ENCODE data around the gene USP26. TPM values are rescaled to one million over a fixed set of nuclear protein-coding genes. Genes with fewer than 3 reads are reported as not detected.

Gene USP26
- total RNA-seq, 2 donors from 2014 or later: not detected

DNA sequence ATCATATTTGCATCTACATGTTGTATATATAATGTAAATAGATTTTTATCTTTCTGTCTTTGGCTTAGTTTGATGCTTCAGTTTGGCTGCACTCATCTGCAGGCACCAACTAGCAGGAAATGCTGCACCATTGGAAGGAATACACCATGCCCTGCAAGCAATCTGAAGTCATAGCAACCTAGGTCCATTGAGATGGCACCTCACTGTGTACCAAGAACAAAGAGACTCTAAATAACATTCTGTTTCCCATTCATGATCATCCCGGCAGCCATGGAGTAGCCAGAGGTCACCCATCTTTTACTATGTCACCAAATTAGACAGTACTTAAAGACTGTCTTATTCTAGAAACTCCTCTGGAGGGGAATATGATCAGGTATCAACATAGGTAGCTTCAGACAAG is 97.7 kb downstream of the USP26 start:
- no peaks in the 10 kb centered on the region for H3K36me3 Mint-ChIP-seq (ENCODE audit: low read depth)
- Histone ChIP-seq H3K4me1 (ENCODE audit: control insufficient read depth, insufficient read depth, low read length) (no peaks in the 10 kb centered on the region), H3K9me3 (ENCODE audit: control insufficient read depth, low read length) (no peaks in the 10 kb centered on the region), H3K36me3 (ENCODE audit: control insufficient read depth, insufficient read depth, low read length) (no peaks in the 10 kb centered on the region), H3K27ac (ENCODE audit: low read depth, low read length) (no peak overlapping the region), H3K27me3 (ENCODE audit: control insufficient read depth, insufficient read depth, low read length, poor library complexity, severe bottlenecking) (no peaks in the 10 kb centered on the region), H3K9ac (ENCODE audit: extremely low read depth, low read length, poor library complexity, severe bottlenecking) (no peak overlapping the region), H3K4me3 (ENCODE audit: low read length) (no peak overlapping the region)
- no peaks in the 10 kb centered on the region for H3K27me3 Mint-ChIP-seq (ENCODE audit: insufficient read depth)
- no peak for DNase-seq
- H3K9me3 Mint-ChIP-seq: no peaks in the 10 kb centered on the region
- TF ChIP-seq, protein P1, sequence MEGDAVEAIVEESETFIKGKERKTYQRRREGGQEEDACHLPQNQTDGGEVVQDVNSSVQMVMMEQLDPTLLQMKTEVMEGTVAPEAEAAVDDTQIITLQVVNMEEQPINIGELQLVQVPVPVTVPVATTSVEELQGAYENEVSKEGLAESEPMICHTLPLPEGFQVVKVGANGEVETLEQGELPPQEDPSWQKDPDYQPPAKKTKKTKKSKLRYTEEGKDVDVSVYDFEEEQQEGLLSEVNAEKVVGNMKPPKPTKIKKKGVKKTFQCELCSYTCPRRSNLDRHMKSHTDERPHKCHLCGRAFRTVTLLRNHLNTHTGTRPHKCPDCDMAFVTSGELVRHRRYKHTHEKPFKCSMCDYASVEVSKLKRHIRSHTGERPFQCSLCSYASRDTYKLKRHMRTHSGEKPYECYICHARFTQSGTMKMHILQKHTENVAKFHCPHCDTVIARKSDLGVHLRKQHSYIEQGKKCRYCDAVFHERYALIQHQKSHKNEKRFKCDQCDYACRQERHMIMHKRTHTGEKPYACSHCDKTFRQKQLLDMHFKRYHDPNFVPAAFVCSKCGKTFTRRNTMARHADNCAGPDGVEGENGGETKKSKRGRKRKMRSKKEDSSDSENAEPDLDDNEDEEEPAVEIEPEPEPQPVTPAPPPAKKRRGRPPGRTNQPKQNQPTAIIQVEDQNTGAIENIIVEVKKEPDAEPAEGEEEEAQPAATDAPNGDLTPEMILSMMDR (conservative IDR thresholded peaks at IDR 0.05): no peak
- H3K4me3 Mint-ChIP-seq: no peak overlapping the region
- WGBS, 2 experiments (ENCODE audit: insufficient coverage in 1 of 2, insufficient read length in 1 of 2): 70% methylated on average over 1 of the region's 1 CpG; no CpG with 5 or more reads in 1 of the 2 experiments
- no peak overlapping the region for H3K27ac Mint-ChIP-seq
- H3K4me1 Mint-ChIP-seq: peaks cover 11% of the 10 kb centered on the region

- Histone ChIP-seq H3K4me1 (ENCODE audit: control insufficient read depth, insufficient read depth, low read length) (no peaks in the 10 kb centered on the region), H3K9me3 (ENCODE audit: control insufficient read depth, low read length) (no peaks in the 10 kb centered on the region), H3K36me3 (ENCODE audit: control insufficient read depth, insufficient read depth, low read length) (no peaks in the 10 kb centered on the region), H3K27ac (ENCODE audit: low read depth, low read length) (no peak overlapping the region), H3K27me3 (ENCODE audit: control insufficient read depth, insufficient read depth, low read length, poor library complexity, severe bottlenecking) (no peaks in the 10 kb centered on the region), H3K4me3 (ENCODE audit: low read length) (no peak overlapping the region), H3K9ac (ENCODE audit: extremely low read depth, low read length, poor library complexity, severe bottlenecking) (no peak overlapping the region)
- no peak for DNase-seq
- H3K4me1 Mint-ChIP-seq: no peaks in the 10 kb centered on the region
- H3K36me3 Mint-ChIP-seq (ENCODE audit: low read depth): no peaks in the 10 kb centered on the region
- no peaks in the 10 kb centered on the region for H3K9me3 Mint-ChIP-seq
- H3K4me3 Mint-ChIP-seq: no peak overlapping the region
- TF ChIP-seq, protein P1 (conservative IDR thresholded peaks at IDR 0.05): no peak
- no peak overlapping the region for H3K27ac Mint-ChIP-seq
- no peaks in the 10 kb centered on the region for H3K27me3 Mint-ChIP-seq (ENCODE audit: insufficient read depth)
- 71 to 88% methylated on average over 1 to 2 of the region's 2 CpGs for WGBS, 2 experiments (ENCODE audit: insufficient coverage in 1 of 2, insufficient read length in 1 of 2)
Observed at GRCh38 chrX:132990835-132991234, 106.1 kb downstream of the USP26 start.

GRCh38 chrX:132986556-132986955 is 110.4 kb downstream of the USP26 start:
- Histone ChIP-seq H3K36me3 (ENCODE audit: control insufficient read depth, insufficient read depth, low read length) (no peaks in the 10 kb centered on the region), H3K9me3 (ENCODE audit: control insufficient read depth, low read length) (no peaks in the 10 kb centered on the region), H3K9ac (ENCODE audit: extremely low read depth, low read length, poor library complexity, severe bottlenecking) (no peak overlapping the region), H3K27ac (ENCODE audit: low read depth, low read length) (no peak overlapping the region), H3K4me3 (ENCODE audit: low read length) (no peak overlapping the region), H3K27me3 (ENCODE audit: control insufficient read depth, insufficient read depth, low read length, poor library complexity, severe bottlenecking) (no peaks in the 10 kb centered on the region), H3K4me1 (ENCODE audit: control insufficient read depth, insufficient read depth, low read length) (no peaks in the 10 kb centered on the region)
- Mint-ChIP-seq H3K9me3 (no peaks in the 10 kb centered on the region), H3K4me3 (no peak overlapping the region), H3K36me3 (ENCODE audit: low read depth) (no peaks in the 10 kb centered on the region), H3K27ac (no peak overlapping the region), H3K27me3 (ENCODE audit: insufficient read depth) (no peaks in the 10 kb centered on the region), H3K4me1 (peaks cover 12% of the 10 kb centered on the region)
- TF ChIP-seq, protein P1 (conservative IDR thresholded peaks at IDR 0.05): no peak
- no peak for DNase-seq
